ENCODE data around the gene PERM1.
"Not testable (repeated sequence)": the region's sequence is repeated elsewhere in the genome, so short reads cannot be mapped to it uniquely, and the experiment has no call there.

PERM1 gene, protein sequence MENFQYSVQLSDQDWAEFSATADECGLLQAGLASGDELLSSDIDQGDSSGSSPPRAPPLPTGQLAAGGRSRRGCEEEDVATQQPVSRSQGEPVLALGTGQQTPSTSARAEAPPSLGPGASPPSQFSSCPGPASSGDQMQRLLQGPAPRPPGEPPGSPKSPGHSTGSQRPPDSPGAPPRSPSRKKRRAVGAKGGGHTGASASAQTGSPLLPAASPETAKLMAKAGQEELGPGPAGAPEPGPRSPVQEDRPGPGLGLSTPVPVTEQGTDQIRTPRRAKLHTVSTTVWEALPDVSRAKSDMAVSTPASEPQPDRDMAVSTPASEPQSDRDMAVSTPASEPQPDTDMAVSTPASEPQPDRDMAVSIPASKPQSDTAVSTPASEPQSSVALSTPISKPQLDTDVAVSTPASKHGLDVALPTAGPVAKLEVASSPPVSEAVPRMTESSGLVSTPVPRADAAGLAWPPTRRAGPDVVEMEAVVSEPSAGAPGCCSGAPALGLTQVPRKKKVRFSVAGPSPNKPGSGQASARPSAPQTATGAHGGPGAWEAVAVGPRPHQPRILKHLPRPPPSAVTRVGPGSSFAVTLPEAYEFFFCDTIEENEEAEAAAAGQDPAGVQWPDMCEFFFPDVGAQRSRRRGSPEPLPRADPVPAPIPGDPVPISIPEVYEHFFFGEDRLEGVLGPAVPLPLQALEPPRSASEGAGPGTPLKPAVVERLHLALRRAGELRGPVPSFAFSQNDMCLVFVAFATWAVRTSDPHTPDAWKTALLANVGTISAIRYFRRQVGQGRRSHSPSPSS

DNA sequence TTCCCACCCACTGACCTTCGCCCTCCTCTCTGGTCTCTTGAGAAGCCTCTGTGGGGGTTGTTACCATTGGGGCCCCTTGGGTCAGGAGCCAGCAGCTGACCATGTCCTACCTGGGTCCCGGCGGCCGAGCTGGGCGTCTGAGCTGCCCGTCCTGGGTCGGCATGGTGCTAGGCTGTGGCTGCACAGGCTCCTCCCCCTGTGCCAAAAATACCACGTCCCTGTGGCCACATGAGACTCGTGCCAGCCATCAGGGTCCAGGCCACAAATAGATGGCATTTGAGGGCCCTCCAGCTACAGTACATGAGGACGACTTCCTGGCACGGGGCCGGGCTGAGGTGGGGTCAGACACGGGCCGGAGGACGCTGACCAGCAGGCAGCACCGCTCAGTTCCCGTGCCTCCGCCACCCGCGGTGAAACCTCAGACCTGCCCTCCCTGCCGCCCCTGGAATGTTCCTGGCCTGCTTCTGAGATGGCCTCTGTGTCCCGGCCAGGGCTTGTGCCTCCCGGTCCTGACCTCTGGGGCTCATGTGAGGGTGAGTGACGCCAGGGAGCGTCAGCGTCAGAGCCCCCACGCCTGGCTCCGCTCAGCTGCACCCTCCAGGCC, at the start of gene PERM1:
Gene PERM1, minus strand, starts transcription at position 139 of the 604 bp plus-strand sequence. CDS start 1,064 bp downstream, outside the sequence.
- in situ Hi-C loops (cut with MboI; ENCODE audit: low sequenced_read_pairs), result no loop called here

DNA sequence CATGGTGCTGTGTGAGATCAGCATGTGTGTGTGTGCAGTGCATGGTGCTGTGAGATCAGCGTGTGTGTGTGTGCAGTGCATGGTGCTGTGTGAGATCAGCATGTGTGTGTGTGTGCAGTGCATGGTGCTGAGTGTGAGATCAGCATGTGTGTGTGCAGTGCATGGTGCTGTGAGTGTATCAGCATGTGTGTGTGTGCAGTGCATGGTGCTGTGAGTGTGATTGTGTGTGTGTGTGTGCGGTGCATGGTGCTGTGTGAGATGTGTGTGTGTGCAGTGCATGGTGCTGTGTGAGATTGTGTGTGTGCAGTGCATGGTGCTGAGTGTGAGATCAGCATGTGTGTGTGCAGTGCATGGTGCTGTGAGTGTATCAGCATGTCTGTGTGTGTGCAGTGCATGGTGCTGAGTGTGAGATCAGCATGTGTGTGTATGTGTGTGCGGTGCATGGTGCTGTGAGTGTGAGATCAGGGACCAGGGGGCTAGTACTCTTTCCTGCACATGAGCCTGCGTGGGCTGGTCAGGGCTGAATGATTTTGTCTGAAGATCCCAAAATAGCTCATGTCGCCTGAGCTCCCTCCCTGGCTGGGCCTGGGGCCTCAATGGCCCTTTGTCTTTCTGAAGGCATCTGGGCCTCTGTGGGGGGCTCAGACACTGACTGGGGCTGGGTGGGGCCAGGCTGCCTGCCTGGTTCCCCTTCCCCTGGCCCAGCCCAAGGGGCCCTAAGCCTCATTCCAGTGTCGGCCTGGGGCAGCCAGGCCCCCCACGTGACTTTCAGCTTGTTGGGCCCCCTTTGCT, 49.2 kb upstream of the PERM1 start:
- in situ Hi-C loops (cut with MboI; ENCODE audit: low sequenced_read_pairs), result not testable (repeated sequence)

DNA sequence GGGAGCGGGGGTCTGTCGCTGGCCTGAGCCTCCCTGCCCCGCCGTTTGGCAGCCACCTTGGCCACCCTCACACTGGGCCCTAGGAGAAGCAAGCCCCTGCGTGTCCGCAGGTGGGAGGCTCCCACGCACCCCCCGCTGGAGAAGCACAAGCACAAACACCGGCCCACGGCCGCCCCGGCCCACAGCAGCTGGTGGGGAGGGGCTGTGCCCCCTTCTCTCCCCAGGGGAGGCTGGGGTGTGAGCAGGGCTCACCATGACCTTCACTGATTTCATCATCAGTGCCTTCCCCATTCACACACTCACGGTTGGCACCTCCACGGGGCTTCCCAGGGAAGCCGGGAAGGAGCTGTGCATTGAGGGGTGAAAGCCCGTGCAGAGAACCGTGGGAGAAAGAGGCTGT, 45.9 kb upstream of the PERM1 start:
- in situ Hi-C loops (cut with MboI; ENCODE audit: low sequenced_read_pairs), result no loop called here

DNA sequence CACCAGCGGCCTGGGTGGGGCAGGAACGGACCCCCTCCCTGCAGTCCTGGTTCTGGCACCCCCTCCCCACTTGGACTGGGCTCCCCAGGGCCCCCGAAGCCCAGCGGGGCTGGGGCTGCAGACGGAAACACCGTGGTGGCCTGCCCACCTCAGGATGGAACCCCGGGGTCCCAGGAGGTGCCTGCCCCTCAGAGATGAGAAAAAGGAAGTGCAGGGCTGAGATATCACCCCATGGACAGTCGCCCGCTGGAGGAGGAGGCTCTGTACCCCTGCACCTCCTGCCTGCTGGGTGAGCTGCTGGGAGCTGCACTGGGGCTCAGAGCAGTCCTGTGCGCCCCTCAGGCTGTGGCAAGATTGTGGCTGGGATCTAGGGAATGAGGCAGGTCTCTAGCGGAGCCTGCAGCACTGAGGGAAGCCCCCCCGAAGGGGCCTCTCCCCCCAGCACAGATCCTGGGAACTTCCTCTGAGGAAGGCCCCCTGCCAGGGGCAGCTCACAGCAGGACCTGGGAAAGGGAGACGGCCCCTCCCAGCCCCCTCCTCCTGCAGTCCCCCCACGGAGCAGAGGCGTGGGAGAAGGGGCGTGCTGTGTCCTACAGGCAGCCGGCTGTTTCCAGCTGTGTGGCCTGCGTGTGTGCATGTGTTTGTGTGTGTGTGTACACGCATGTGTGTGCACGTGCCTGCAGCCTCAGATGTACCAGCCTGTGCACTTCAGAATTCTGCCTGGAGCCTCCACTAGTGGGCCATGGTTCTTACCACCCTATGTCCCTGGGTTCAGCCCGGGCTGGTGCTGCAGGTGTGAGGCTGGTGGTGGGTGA, 44.9 kb upstream of the PERM1 start:
- in situ Hi-C loops (cut with MboI; ENCODE audit: low sequenced_read_pairs), result no loop called here

DNA sequence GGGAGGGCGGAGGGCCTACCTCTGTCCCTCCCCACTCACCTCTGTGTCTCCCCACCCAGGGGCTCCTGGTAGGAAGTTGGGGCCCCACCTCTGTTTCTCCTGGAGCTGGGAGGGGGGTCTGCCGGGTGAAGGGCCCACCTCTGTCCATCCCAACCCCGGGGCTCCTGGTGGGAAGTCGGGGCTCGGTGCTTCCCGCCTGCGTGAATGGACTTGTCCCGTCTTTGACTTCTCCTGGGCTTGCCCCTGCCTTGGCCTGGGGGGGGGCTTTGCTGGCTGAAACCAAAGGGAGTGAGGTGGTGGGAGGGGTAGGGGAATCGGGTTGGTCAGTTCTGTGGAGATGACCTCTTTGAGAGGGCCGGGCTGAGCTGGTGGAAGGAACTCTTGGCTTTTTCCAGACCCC, 43.8 kb upstream of the PERM1 start:
- in situ Hi-C loops (cut with MboI; ENCODE audit: low sequenced_read_pairs), result no loop called here

DNA sequence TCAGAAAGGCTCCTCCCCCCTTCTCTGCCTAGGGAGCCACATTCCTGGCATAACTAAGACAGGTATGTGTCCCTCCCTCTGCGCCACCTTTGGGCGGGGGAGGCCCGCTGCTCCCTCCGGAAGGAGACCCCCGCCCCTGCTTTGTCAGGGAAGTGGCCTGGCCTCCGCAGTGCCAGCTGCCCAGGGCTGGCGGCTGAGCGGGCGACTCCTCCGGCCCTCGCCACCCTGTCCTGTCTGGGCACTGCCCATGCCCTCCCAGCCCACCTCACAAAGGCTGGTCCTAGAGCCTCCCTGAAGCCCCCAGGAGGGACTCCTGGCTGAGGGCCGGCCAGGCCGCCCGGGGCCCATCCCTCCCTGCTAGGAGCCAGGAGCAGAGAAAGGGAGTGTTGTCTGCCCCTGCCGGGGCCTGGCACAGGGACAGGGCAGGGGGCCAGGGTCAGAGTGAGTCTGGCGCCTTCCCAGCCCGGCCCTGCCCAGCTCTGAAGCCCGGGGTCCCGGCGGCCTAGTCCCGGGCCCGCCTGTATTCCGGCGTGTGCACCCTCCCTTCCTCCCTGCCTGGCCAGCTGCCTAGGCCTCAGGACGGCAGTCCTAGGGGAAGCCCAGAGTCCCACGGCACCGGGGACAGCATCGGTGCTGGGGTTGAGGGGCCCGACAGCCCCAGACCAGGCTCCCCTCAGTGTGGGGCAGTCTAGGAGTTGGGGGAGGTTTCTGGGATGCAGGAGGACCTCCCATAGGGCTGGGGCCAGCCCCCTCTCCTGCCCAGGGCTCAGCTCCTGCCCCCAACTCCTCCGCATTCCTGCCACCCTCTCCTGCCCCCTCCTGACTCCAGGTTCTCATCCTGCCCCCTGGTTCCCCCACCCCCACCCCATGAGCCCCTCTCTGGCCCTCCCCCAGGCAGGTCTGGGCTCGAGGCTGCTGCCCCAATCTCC, 43.1 kb upstream of the PERM1 start:
- in situ Hi-C loops (cut with MboI; ENCODE audit: low sequenced_read_pairs), result no loop called here

DNA sequence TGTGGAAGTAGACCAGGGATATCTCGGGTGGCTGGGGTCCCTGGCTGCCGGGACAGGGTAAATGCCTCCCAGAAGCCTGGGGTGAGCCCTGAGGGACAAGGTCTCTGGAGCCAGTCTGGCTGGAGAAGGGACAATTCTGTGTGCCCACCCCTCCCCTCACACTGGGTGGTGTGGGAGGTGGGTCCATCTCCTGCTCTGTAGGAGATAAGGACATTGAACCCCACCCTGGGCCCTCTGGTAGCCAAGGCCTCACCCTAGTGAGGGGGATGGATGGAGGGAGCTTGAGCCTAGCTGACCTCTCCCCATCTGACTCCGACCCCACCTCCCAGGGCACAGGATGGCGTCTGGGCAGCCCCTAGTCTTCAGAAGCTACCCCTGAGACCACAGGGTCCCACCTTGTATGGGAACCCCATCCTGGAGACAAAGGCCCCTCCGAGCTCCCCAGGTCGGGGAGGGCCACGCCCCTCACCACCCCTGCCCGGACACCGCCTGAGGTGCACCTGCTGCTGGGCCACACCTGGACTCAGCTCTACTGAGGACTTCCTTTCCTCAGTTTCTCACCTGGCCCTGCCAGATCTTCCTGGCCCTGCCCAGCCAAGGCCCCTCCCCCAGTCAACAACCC, 42.4 kb upstream of the PERM1 start:
- in situ Hi-C loops (cut with MboI; ENCODE audit: low sequenced_read_pairs), result no loop called here

DNA sequence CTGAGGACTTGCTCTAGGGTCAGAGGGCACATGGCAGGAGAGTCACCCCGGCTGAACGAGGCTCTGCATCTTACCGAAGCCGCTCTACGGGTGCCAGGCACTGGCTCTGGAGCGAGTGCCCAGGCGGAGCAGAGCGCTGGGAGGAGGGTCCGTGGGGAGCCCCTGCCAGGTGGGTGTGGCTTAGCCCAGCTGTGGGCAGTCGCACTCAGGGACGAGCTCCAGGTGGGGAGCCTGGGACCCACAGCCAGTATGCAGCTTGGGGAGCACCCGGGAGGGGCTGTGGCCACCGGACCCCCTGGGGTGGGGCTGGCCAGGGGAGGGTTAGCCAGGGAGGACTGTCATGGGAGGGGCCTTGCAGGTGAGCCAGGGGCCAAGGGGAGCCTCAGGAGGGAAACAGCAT, 41.8 kb upstream of the PERM1 start:
- in situ Hi-C loops (cut with MboI; ENCODE audit: low sequenced_read_pairs), result no loop called here

DNA sequence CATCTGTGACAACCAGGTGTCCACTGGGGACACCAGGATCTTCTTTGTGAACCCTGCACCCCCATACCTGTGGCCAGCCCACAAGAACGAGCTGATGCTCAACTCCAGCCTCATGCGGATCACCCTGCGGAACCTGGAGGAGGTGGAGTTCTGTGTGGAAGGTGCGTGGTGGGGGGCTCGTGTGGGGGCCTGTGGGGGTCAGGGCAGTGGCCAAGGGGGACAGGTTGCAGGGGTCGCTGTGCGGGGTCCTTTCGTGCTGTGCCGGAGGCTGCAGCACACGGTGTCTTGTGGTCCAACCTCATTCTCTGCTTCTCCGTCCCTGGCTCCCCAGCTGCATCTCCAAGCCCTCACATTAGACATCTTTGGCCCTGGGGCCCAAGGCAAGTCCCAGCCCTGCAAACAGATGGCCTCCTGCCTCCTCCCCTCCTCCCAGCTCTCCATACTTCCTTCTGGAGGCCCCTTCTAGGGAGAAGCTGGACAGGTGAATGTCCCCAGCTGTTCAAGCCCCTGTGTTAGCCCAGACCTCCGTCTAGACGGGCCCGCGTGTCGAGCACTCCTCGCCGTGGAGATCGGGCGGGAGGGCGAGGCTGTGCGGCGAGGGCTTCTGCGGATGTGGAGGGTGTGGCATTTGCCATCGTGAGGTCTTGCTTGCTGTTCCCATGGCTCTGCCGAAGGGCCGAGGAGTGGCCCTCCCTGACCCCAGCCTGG, 40.6 kb upstream of the PERM1 start:
- in situ Hi-C loops (cut with MboI; ENCODE audit: low sequenced_read_pairs), result no loop called here

DNA sequence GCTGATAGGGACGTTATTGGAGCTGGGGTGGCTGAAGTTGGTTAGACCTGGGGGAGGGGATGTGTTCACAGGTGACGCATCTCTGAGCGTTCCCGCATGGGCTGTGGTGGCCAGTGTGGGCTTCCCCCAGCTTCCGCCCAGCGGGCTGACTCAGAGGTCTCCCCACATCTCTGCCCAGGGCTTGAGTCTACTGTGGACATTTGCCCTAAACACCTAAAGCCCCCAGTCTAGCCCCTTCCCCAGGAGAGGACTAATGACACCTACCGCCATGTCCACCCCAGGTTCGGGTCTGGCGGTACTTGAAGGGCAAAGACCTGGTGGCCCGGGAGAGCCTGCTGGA, 40.0 kb upstream of the PERM1 start:
- in situ Hi-C loops (cut with MboI; ENCODE audit: low sequenced_read_pairs), result no loop called here

DNA sequence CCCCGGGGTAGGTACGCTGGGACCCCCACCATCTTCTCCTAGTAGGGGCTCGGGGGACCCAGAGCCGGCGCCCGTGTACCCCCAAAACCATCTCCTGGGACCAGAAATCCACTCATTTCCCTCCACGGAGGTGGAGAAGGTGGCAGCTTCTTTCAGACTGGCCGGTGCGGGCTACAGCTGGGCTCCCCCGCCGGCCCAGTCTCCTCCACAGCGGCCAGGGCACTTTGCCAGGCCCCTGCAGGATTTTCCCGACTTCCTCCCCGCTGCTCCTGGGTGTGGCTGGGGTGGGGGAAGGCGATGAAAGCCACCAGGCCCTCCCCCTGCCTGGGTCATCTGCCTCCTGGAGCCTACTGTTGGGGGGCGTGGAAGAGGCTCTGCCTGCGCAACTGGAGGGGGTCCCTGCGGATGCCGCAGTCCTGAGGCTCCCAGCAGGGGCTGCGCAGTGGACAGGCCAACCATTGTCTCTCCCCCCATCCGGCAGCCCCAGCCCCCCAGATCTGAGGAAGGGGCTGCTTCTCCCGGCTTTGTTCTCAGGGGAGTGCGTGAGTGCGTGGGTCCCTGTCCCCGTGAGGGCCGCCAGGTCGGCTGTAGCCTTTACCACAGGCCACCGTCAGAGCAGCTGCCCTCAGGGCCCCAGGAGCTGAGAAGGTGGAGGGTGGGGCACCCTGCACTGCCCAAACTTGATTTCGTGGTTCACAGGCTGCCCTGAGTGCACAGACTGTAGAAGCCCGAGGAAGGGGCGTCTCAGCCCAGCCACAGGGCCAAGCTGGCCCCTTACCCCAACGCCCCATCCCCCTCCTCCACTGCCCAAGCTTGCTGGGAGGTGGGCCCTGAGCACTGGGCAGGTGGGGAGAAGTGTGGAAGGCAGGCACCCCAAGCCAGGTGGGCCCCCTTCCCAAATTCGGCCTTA, 39.4 kb upstream of the PERM1 start:
- in situ Hi-C loops (cut with MboI; ENCODE audit: low sequenced_read_pairs), result no loop called here

DNA sequence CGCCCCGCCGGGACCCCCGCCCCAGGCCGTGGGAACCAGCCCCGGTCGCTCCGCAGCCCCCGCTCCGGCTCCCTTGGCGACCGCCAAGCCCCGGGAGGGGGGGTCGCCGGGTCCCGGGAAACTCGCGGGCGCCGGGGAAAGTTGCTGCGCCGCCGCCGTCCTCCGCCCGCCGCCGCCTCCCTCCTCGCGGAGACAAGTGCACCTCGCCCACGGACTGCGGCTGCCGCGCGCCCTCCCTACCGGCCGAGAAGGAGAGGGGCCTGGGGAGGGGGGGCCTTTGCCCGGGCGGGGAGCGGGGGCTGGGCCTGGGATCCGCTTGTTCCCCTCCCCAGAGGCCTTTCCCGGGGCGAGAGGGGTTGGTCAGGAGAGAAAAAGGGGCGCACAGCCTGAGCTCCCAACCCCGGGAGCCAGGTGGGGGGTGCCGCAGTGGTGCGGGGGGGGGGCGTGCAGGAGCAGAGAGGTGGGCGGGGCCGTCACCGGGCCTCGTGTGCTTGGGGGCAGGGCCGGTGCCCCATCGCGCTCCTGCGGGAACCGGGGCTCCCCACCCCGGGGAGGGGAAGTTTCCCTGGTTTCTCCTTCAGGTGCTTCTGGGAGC, 38.6 kb upstream of the PERM1 start:
- in situ Hi-C loops (cut with MboI; ENCODE audit: low sequenced_read_pairs), result no loop called here

DNA sequence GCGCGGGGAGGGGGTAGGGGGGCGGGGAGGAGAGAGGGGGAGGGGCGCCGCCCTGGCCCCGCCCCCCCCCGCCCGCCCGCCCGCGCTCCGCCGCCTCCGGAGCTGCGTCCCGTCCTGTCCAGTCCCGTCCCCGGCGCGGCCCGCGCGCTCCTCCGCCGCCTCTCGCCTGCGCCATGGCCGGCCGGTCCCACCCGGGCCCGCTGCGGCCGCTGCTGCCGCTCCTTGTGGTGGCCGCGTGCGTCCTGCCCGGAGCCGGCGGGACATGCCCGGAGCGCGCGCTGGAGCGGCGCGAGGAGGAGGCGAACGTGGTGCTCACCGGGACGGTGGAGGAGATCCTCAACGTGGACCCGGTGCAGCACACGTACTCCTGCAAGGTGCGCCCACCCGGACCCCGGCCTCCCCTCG, 38.1 kb upstream of the PERM1 start, which contains the start of gene AGRN:
Gene AGRN, plus strand, starts transcription at position 121 of the 405 bp plus-strand sequence. Its CDS starts 53 bp downstream, at position 174.
- in situ Hi-C loops (cut with MboI; ENCODE audit: low sequenced_read_pairs), result no loop called here

DNA sequence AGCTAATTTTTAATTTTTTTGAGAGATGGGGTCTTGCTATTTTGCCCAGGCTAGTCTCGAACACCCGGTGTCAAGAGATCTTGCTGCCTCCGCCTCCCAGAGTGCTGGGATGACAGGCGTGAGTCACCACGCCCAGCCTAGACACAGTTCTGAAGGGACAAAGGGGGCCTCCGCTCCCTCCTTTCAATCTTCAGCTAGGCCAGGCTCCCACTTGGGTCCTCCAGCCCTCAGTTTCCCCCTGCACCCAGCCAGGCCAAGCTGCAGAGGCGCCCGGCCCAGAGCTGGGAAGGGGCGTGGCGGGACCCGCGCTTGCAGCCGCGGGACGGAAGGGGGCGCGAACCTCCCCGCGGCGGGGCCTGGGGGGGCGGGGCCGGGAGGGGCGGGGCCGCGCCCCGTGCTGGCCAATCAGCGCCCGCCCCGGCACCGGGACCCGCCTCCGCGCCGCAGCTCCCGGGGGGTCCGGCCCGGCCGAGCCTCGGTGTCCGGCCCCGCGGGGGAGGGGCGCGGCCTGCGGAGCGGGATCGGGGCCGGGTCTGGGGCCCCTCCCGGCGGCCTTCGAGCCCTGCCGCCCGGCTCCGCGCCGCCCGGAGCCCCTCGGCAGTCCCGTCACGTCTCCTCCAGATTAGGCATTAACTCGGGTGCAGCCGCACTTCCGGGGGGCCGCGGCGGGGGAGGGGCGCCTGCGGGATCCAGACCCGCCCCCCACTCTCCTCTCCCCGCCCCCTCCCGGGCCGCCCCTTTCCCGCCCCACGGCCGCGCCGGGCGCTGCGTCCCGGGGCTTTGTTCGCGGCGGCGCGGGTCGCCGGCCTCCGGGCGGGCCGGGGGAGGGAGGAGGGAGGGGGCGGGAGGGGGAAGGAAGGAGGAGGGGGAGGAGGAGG, 37.5 kb upstream of the PERM1 start:
- in situ Hi-C loops (cut with MboI; ENCODE audit: low sequenced_read_pairs), result no loop called here

DNA sequence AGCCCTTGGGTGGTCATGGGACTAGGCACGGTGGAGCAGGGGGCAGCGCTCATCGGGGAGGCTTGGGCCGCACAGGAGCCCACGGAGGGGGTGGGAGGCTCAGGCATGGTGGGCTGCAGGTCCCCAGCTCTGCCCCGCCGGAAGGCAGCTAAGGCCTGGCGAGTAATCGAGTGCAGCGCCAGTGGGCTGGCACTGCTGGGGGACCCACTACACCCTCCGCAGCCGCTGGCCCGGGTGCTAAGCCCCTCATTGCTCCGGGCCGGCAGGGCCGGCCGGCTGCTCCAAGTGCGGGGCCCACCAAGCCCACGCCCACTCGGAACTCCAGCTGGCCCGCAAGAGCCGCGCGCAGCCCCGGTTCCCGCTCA, 36.4 kb upstream of the PERM1 start:
- in situ Hi-C loops (cut with MboI; ENCODE audit: low sequenced_read_pairs), result not testable (repeated sequence)
